Stimulated activated CD8-positive, alpha-beta memory T cell treated with anti-CD3 and anti-CD28 coated beads, Interleukin-2, amount 100 ng/mL, for 48 hours (primary cell): ENCODE data around the gene NPVF.

Source experiments
- DNase-seq, 2 donors: peaks; one replicate each; pipeline ENCODE4 v3.0.0-alpha.2; 2020; ENCODE audit warnings: low read depth in 2 of 2

Gene NPVF

GRCh38 chr7:25228386-25228785 is at the start of gene NPVF:
NPVF (minus strand) TSS chr7:25228486; CDS start chr7:25228439, 47 bp downstream.
- no peak for DNase-seq

- no peak for DNase-seq
Observed at GRCh38 chr7:25272265-25272664, 44.0 kb upstream of the NPVF start.

GRCh38 chr7:25263337-25263736 is 35.1 kb upstream of the NPVF start:
- no peak for DNase-seq

- DNase-seq = no peak
Observed at GRCh38 chr7:25262586-25262985, 34.3 kb upstream of the NPVF start.

- DNase-seq = no peak
Observed at GRCh38 chr7:25261545-25262140, 33.4 kb upstream of the NPVF start.

- DNase-seq = no peak
Observed at GRCh38 chr7:25260862-25261494, 32.7 kb upstream of the NPVF start.

GRCh38 chr7:25259487-25260243 is 31.4 kb upstream of the NPVF start:
- DNase-seq = peak; percentile 20 to 30

- DNase-seq = no peak
Observed at GRCh38 chr7:25256333-25256819, 28.1 kb upstream of the NPVF start.

- DNase-seq = no peak
Observed at GRCh38 chr7:25255611-25256332, 27.5 kb upstream of the NPVF start.

GRCh38 chr7:25254604-25255003 is 26.3 kb upstream of the NPVF start:
- DNase-seq = no peak

- no peak for DNase-seq
Observed at GRCh38 chr7:25253714-25254113, 25.4 kb upstream of the NPVF start.

- DNase-seq = no peak
Observed at GRCh38 chr7:25250386-25250785, 22.1 kb upstream of the NPVF start.

GRCh38 chr7:25249772-25250171 is 21.5 kb upstream of the NPVF start:
- no peak for DNase-seq

- no peak for DNase-seq
Observed at GRCh38 chr7:25246306-25246705, 18.0 kb upstream of the NPVF start.

- DNase-seq = no peak
Observed at GRCh38 chr7:25244254-25245033, 16.2 kb upstream of the NPVF start.

- DNase-seq = no peak
Observed at GRCh38 chr7:25242678-25243077, 14.4 kb upstream of the NPVF start.

GRCh38 chr7:25240896-25241295 is 12.6 kb upstream of the NPVF start:
- DNase-seq = no peak

- DNase-seq = no peak
Observed at GRCh38 chr7:25240340-25240739, 12.1 kb upstream of the NPVF start.

GRCh38 chr7:25239888-25240287 is 11.6 kb upstream of the NPVF start:
- DNase-seq = no peak

- no peak for DNase-seq
Observed at GRCh38 chr7:25238066-25238725, 9.9 kb upstream of the NPVF start.

GRCh38 chr7:25235471-25235870 is 7.2 kb upstream of the NPVF start:
- DNase-seq = no peak
